Ovary (tissue), 3 donors: ENCODE data around the gene LAMA1.

Experiments used
- POLR2A ChIP-seq: fragments of 450-650 bp; IDR thresholded peaks from one replicate; pipeline ENCODE4 v1.6.1; 2017; ENCODE audit warnings: antibody characterized with exemption, mild to moderate bottlenecking, moderate library complexity
- TF ChIP-seq, protein P1 (sequence below), 3 donors: fragments of 450-650 bp in 2 of 3; fragments of 200-600 bp in 1 of 3; IDR thresholded peaks; one replicate each; pipeline versions ENCODE4 v1.5.1 to v1.8.0; 2016 to 2022; ENCODE audit warnings: antibody characterized with exemption in 3 of 3, mild to moderate bottlenecking in 1 of 3
- donor health status: DM: no; HTN: no; CAD: no.

DNA sequence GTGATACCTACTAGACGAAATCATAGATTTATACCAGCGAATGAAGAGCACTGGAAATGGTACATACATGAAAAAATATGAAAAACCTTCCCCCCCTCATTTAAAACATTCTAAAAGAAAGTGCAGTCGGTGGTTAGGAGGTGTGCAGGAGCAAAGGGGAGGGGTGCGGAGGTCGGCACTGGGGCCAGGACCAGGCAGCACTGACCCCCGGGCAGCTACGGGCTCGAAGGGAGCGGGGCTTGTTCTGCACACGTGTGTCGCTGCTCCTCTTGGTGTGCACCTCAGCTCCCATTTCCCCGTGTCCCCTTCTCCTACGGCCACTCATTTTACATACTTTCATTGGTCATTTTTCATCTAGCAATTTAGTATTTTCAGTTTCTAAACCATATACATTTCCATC is 89.0 kb downstream of the LAMA1 start:
- TF ChIP-seq POLR2A: no peak
- TF ChIP-seq, protein P1, sequence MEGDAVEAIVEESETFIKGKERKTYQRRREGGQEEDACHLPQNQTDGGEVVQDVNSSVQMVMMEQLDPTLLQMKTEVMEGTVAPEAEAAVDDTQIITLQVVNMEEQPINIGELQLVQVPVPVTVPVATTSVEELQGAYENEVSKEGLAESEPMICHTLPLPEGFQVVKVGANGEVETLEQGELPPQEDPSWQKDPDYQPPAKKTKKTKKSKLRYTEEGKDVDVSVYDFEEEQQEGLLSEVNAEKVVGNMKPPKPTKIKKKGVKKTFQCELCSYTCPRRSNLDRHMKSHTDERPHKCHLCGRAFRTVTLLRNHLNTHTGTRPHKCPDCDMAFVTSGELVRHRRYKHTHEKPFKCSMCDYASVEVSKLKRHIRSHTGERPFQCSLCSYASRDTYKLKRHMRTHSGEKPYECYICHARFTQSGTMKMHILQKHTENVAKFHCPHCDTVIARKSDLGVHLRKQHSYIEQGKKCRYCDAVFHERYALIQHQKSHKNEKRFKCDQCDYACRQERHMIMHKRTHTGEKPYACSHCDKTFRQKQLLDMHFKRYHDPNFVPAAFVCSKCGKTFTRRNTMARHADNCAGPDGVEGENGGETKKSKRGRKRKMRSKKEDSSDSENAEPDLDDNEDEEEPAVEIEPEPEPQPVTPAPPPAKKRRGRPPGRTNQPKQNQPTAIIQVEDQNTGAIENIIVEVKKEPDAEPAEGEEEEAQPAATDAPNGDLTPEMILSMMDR (IDR thresholded peaks at IDR 0.05): no peak
